Epithelial cell of prostate (primary cell): ENCODE data around the gene GABRG3.
"Not testable (repeated sequence)": the region's sequence is repeated elsewhere in the genome, so short reads cannot be mapped to it uniquely, and the experiment has no call there.

ENCODE experiments used
- DNase-seq: peaks from one replicate; pipeline ENCODE4 v3.0.0-alpha.2; 2011; ENCODE audit warnings: low read depth, low spot score
- H3K27ac ChIP-seq: fragments of 450-650 bp; 2 replicates; pipeline ENCODE4 v1.5.1; 2017; ENCODE audit warnings: mild to moderate bottlenecking

GABRG3 gene

DNA sequence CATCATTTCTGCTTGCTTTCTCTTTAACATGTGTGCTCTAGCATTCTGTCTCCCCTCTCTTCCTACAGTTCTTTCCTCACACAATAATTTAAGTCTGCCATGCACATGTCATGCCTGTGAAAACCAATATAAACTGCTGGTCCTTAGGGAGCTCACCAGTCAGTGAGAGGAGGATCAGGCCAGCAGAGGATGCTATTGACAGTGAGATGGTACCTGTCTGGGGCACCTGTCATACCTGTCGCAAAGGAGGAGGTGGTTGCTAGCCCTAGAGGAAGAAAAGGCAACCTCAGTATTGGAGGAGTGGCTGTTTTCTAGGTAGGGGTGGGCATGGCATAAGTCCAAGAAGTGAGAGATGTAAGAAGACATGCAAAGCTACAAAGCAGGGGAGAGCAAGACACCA lies 194.6 kb downstream of the GABRG3 start:
- no peak for DNase-seq
- no peak overlapping the region for H3K27ac ChIP-seq

DNA sequence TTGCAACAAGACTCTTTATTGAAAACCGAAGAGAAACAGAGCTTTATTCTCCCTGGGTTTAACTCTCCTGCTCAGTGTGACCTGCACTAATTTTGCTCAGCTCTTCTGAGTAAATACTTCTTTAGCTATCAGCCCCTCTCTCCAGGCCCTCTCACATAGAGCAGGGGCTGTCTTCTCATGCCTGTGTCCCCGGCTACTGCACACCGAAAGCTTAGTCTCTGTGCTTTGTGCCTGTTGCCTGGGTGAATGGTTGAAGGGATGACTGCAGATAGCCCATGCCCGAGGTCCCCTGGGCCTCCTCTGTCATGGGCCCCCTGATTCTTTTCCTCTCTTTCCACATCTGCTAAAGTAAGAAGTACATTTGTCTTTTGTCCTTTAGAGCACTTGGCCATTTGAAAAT lies 195.9 kb downstream of the GABRG3 start:
- no peak for DNase-seq
- H3K27ac ChIP-seq = no peak overlapping the region

DNA sequence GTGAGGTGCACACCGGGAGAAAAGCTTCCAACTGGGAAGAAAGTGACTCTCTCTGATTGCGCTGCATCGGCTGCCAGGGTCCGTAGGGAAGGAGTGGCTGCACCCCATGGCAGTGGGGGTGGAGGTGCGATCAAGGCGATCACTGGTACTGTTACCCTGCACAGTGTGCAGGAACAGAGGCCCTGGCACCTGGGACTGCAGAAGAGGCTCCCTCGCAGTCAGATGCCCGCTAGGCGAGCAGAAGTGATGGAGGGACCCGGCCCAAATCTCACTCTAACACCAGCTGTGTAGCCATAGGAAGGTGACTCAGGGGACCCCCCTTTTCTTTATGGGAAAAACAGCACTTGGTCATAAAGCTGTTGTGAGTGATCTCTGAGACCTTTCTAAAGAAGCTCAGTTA lies 196.8 kb downstream of the GABRG3 start:
- H3K27ac ChIP-seq = no peak overlapping the region
- no peak for DNase-seq

DNA sequence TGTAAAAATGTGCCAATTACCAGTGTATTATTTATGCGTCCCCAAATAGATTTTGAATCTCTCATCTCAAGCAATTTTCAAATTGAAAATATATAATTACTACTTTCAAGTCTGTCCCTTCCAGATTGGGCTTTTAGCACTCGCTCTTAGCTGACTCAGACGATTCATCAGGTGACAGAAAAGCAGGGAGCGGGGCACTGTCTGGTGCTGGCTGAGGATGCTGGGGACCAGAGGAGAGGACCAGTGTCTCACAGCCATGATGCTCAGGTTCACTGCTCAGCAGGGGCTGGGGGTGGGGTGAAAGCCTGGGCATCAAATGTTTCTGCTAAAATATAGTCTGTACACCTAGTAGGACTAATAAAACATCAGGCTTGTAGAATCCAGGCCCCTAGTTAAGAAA lies 199.9 kb downstream of the GABRG3 start:
- no peak overlapping the region for H3K27ac ChIP-seq
- DNase-seq = no peak

DNA sequence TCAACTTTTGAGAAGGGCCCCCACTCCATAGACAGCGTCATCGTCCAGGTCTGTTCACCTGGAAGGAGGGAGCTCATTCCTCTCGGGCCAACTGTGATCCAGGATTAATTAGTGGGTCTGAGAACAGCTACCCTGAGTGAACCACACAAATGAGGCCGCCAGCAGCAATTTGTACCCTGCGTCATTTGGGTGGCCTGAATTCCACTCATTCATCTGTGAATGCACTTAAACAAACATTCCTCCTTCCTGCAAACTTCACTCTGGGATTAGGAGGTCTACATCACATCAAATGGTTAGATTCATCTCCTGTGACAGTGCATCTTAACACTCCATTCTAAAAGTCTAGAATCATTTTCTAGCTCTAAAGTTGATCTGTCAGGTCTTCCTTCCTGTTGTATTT lies 201.8 kb downstream of the GABRG3 start:
- DNase-seq = no peak
- H3K27ac ChIP-seq = no peak overlapping the region

DNA sequence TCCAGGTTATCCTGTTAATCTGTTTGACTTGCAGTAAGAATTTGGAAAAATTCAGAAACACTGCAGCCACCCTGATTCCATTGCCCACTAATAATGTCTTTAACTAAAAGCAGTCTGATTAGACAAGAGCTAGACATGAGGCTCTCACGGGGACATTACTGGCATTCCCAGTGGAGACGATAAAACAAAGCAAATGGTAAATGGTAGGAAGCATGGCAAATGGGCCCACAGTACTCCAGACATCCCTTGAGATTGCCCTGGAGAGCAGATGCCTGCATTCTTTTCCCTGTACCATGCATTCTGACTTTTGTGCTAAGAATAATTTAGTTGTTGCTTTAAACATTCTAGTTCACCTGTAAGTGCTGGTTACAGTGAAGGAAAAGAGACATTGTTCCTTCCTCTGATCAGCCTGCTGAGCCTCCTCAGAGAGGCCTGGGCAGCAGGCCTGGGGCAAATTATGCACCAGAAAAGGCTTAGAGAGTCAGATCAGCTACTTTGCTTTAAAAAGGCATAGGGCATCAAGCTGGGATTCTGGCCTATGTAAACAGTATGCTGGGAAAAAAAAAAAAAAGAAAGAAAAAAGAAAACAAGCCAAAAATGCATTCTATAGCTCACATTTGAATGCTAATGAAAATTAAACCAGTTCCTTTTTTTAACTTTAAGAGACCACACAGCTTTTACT lies 204.6 kb downstream of the GABRG3 start:
- DNase-seq = no peak
- no peak overlapping the region for H3K27ac ChIP-seq

DNA sequence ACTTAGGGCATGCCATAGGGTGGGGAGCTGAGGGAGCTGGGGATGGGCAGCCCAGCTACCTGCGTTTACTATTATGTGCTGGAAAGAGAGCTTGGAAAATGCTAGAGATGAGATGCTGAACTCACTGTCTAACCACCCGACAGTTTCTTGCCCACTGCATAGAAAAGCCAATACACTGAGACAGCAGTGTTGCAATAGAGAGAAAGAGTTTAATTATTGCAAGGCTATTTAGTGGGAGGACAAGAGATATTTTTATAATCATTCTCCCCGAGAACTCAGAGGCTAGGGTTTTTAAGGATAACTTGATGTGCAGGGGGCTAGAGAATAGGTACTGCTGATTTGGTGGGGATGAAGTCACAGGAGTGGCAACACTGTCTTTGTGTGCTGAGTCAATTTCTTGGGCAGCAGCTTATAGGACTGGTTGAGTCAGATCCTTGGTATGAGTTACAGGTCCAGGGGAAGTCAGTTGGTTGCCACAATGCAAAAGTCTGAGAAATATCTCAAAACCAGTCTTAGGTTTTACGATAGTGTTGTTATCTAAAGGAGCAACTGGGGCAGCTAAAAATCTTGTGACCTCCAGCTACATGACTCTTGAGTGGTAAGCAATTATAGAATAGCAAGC lies 205.9 kb downstream of the GABRG3 start:
- no peak for DNase-seq
- H3K27ac ChIP-seq = no peak overlapping the region

DNA sequence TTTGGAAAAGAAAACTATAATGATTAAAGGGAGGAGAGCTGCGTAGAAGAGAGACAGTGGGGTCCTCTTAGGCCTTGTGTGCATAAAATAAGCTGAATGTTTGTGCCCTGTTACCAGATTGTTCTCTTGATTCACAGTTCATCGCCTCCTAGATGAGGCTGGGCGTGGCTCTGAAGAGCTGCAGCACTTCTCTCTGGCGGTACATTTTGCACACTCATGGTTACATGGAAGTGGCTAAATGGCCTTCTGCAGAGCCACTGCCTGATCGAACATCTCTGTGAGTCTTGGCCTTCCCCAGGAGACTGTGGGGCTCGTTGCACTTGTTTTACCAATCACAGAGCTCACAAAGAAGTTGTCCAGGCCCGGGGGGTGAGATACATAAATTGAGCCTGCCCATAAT lies 208.8 kb downstream of the GABRG3 start:
- DNase-seq = no peak
- H3K27ac ChIP-seq = no peak overlapping the region

DNA sequence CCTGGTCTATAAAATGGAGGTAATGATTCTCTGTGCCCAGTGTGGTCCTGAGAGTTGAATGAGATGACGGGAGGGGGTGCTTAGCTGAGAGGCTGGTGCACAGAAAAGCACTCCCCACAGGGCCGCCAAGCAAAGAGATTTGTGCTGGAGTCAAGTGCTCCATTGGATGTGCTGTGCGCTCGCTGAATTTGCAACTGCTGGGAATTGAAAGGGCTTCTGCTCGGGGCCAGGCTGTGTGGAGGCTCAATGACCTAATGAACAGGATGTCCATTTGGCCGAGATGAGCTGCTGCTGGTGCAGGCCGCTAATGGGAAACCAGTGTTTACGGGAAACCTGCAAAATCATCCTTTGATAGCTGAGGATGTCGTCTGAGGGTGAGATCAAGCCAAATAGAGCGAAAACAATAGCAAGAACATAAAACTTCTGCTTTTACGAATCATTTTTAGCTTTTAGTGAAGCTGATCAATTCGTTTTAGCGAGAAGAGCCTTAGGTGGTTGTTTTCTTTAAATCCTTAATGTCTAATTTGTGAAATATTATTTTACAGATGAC lies 211.7 kb downstream of the GABRG3 start:
- H3K27ac ChIP-seq = no peak overlapping the region
- no peak for DNase-seq

DNA sequence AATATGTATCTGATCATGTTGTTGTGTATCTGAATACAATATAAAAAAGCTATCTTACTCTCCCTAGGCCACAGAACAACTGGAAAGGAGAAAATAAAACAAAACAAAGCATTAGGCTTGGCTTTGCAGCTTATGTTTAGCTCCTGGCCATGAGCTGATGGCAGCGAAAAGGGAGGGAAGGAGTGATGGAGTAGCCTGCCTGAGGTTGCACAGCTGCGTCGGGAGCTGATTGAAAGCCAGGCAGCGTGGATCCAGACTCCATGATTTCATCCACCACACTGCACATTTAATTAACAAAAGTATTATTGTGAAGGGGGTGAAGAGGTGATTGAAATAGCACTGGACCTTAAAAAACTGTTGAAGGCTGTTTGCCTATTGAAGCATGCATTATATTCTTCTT lies 212.2 kb downstream of the GABRG3 start:
- H3K27ac ChIP-seq = no peak overlapping the region
- no peak for DNase-seq

DNA sequence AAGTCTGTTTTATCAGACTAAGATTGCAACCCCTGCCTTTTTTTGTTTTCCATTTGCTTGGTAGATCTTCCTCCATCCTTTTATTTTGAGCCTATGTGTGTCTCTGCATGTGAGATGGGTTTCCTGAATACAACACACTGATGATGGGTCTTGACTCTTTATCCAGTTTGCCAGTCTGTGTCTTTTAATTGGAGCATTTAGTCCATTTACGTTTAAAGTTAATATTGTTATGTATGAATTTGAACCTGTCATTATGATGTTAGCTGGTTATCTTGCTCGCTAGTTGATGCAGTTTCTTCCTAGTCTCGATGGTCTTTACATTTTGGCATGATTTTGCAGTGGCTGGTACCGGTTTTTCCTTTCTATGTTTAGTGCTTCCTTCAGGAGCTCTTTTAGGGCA lies 220.5 kb downstream of the GABRG3 start:
- H3K27ac ChIP-seq, DNase-seq: not testable (repeated sequence)

DNA sequence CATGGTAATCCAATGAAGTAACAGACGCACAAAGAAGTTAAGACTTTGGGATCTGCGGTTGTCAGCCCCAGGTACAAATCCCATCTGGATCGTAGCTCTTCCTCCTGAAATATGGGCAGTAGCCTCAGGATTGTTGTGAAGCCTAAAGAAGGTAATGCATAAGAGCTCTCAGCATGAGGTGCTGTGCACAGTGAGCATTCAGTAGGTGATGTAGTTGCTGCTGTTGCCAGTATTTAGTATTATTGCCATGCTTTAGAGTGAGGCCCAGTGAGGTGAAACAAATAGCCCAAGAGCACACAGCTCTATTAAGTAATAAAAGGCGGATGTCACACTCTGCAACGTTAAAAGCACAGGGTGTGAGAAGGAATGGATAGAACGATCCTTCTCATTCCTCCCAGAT lies 225.7 kb downstream of the GABRG3 start:
- DNase-seq = no peak

DNA sequence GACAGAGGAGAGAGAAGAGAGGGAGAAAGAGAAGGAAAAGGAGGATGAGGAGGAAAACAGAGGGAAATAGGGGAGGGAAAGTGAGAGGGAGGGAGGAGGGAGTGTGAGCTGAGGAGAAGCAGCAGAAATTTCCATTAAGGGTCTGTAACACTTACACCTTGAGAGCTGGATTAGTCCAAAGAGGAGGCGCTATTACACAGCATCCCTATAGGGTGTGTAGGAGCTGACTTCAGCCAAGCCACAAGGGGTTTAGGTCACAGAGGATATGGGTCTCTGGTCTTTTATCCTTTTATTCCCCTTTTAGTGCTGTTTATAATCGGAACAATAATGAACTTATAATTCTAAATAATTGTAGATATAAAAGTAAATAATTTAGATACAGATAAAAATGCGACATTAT lies 230.4 kb downstream of the GABRG3 start:
- DNase-seq = no peak
- no peak overlapping the region for H3K27ac ChIP-seq

More for the DNA sequence above, 225.7 kb downstream of the GABRG3 start:
- no peak overlapping the region for H3K27ac ChIP-seq

DNA sequence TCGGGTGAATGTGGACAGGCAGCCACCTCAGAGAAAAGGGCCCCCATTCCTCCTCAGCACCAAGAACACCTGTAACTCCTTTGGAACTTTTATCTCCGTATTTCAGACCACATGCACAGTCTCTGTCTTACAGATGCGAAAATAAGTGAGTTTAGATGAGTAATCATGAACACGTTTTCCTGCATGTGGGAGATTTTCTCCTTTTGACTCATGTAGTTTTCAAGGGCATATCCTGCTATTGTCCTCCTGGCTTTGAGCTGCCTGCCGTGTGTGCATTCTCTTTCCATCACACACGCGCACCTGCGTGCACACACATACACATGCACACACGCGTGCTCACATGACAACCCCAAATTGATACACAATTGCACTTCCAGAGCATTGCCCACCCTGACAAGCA lies 239.2 kb downstream of the GABRG3 start:
- H3K27ac ChIP-seq = no peak overlapping the region
- no peak for DNase-seq

DNA sequence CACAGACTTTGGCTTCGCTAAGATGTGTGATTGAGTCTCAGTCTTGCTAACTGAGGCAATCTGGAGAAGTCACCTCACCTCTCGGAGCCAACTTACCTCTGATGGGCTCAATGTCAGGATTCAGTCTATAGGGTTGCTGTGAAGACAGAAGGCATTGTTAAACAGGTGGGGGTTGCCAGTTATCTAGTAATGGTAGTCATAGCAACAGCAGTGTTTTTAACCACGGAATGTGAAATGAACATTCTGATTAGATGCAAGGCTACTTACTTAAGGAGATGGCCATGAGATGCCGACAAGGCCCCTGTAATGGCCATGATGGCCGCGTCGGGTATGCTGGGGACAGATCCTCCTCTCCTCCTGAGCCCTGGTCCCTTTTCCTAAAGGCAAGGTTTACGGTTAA lies 243.1 kb downstream of the GABRG3 start:
- H3K27ac ChIP-seq = no peak overlapping the region

DNA sequence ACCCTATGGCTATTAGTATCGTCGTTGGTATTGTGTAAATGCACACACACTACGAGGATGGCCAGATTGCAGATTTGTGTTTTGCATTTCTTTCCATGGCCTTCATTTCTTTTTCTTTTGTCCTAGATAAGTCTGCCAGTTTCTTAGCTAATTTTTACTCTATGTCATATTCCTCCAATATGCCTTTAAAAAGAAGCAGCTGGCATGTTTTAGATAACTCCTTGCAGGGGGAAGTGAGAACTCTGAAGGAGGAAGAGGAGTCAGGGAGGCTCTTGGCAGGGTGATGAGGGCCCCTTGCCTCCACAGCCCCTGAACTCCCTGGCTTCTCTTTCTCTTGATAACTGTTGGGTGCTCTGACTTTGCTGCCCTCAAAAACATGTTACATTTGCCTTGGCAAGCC lies 244.0 kb downstream of the GABRG3 start:
- H3K27ac ChIP-seq = no peak overlapping the region

More for the DNA sequence above, 243.1 kb downstream of the GABRG3 start:
- DNase-seq = no peak

DNA sequence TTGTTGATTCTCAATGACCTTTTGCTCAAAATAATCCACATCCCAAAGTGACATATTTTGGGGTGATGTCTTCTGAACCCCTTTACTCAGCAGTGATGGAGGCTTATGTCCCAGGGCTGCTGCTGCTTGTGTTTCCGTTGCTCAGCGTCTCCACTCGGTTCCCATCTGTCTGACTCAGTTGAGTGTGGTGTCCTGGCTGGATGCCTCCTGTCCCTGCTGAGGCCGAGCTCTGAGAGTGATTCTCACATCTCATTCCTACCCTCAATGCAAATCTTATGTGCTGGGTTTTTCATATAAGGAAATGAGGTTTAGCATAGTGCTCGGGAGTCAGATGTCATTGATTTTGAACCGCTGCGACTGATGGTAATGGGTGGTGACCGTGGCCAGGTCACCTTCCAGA lies 247.4 kb downstream of the GABRG3 start:
- no peak overlapping the region for H3K27ac ChIP-seq
- no peak for DNase-seq

More for the DNA sequence above, 244.0 kb downstream of the GABRG3 start:
- DNase-seq = no peak

DNA sequence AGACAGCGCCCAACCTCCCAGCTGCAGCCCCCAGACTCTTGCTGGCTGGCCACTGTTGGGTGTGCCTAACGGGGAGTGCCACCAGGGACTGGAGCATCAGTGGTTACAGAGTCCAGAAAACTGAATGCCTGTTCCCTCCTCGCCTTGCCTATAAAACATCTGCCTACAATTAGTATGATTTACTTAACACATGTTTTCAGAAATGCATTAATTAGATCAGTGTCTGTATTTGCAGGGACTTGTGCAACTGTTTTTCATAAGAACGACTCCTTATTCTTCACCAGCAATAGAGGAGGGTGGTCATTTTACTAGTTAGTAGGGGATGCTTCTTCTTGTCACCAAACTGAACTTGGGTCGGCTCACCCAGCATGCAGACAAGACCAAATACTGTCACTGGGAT lies 248.7 kb downstream of the GABRG3 start:
- no peak overlapping the region for H3K27ac ChIP-seq
- no peak for DNase-seq

DNA sequence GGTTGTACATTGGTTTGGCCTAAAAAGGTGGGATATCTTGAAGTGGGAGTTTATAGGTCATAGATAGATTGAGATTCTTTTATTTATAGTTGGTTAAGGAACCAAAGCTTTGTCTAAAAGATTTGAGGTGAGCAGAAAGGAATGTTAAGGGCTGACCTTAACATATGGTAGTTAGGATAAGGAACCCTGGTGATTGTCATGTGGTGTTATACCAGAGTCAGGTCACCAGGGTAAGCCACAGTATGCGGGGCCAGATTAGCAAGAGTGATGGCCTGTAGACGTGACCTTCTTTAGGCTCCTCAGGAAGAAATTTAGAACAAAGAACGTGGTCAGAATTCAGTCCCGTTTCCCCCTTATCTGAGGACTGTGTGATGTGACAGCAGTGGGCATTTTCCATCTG lies 249.2 kb downstream of the GABRG3 start:
- no peak for DNase-seq
- no peak overlapping the region for H3K27ac ChIP-seq

DNA sequence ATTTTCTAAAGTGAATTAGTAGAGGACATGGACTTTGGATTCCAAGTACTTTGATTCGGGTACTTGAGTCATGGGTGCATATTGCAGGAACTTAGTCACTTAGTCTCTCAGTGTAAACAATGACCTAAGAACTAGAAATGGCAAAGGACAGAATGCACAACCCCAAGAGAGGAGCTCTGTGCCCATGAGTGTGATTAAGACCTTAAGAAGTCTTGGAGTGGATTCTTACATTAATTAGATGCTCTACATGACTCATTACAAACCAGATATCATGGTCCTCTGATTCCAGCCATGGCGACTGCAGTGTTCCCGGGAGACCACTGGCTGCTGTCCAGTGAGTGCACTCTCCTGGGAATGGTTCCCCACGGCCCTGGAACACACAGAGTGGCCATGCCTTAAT lies 251.5 kb downstream of the GABRG3 start:
- H3K27ac ChIP-seq = no peak overlapping the region
- no peak for DNase-seq

DNA sequence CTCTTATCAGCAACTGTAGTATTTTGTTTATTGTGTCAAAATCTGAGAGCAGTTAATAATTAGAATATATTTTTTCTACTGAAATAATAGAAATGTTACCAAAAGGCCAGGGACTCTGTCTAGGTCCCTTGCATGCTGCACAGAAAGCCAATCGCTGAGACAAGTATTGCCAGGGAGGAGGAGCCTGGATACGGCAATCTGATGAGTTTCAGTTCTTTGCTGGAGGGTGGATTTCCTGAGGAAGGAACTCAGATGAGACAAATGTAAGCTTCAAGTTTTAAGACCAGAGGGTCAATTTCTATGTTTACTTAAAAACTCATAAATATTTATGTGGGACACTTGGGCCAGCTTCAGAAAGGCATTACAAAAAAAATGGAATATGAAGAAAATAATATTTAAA lies 252.2 kb downstream of the GABRG3 start:
- no peak overlapping the region for H3K27ac ChIP-seq
- no peak for DNase-seq

DNA sequence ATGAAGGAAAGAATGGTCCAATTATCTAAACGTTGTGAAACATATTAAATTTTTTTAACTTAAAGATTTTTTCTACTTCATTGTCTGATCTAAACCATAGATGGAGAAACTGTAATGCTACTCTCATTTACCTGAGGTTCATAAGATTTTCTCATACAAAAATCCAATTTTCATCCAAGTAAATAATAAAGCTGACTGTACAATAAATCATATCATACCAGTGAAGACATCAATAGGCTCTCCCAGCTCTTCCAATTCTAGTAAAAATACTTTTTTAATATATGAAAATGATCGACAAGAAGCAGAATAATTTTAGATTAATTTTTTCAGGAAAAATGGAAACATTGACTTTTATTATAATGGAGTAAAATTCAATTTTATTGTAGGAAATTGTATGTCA lies 260.8 kb downstream of the GABRG3 start:
- DNase-seq = no peak
- no peak overlapping the region for H3K27ac ChIP-seq
